ENCODE data around the gene VPS16.

VPS16 gene

DNA sequence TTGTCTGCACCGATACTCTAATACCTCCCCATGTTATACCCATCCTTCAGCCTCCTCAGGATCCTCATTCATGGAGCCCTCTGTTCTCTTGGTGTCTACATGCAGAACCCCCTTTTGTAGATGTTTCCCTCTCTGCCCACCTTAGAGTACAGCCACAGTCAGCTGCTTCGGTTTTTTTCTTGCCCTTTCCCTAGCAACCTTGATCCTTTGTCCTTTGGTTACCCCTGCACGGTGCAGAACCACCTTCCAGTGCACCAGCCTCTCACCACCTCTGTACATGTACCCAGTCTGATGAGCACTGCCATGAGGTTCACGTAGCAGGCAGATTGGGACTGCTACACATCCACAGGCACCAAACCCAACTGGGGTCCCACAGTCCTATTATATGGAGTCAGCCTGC lies 7.3 kb downstream of the VPS16 start:
- H3K27ac ChIP-seq (ENCODE audit: extremely low read depth, low read depth, low read length), result no peak overlapping the region
- no peaks in the 10 kb centered on the region for H3K9me3 ChIP-seq (ENCODE audit: control insufficient read depth, insufficient read depth, low read depth, low read length)
- CTCF ChIA-PET, result interaction anchor here (0.7 to 12.0 kb wide), 2 partner anchors 92 to 905 kb away, joined by 3 to 159 read pairs; no protein-coding TSS in a partner anchor
- TF ChIP-seq ZNF292 (tag by site-specific recombination; IDR thresholded peaks at IDR 0.05; ENCODE audit: borderline replicate concordance, low read depth) (no peak), SP7 (tag by site-specific recombination; IDR thresholded peaks at IDR 0.05) (no peak), ZBTB17 (tag by site-specific recombination; IDR thresholded peaks at IDR 0.05) (no peak), ZNF211 (tag by site-specific recombination; IDR thresholded peaks at IDR 0.05; ENCODE audit: low read depth) (no peak), ZNF366 (tag by site-specific recombination; conservative IDR thresholded peaks at IDR 0.05) (no peak), ZNF701 (tag by site-specific recombination; IDR thresholded peaks at IDR 0.05) (no peak), ZNF514 (tag by site-specific recombination; IDR thresholded peaks at IDR 0.05) (no peak), ZNF558 (tag by site-specific recombination; IDR thresholded peaks at IDR 0.05) (no peak), ZNF621 (tag by site-specific recombination; IDR thresholded peaks at IDR 0.05) (no peak), MEIS1 (CRISPR knock-in tag; IDR thresholded peaks at IDR 0.05; ENCODE audit: borderline replicate concordance) (no peak), ZNF169 (tag by site-specific recombination; IDR thresholded peaks at IDR 0.05) (no peak), ZNF174 (tag by site-specific recombination; IDR thresholded peaks at IDR 0.05) (no peak), KLF10 (tag by site-specific recombination; IDR thresholded peaks at IDR 0.05) (no peak), HOXC10 (CRISPR knock-in tag; IDR thresholded peaks at IDR 0.05) (no peak), ZNF529 (tag by site-specific recombination; IDR thresholded peaks at IDR 0.05; ENCODE audit: insufficient replicate concordance) (no peak)
- TF ChIP-seq, protein P1, sequence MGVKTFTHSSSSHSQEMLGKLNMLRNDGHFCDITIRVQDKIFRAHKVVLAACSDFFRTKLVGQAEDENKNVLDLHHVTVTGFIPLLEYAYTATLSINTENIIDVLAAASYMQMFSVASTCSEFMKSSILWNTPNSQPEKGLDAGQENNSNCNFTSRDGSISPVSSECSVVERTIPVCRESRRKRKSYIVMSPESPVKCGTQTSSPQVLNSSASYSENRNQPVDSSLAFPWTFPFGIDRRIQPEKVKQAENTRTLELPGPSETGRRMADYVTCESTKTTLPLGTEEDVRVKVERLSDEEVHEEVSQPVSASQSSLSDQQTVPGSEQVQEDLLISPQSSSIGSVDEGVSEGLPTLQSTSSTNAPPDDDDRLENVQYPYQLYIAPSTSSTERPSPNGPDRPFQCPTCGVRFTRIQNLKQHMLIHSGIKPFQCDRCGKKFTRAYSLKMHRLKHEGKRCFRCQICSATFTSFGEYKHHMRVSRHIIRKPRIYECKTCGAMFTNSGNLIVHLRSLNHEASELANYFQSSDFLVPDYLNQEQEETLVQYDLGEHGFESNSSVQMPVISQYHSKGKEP (tag by site-specific recombination; IDR thresholded peaks at IDR 0.05), result no peak
- TF ChIP-seq, protein P2, sequence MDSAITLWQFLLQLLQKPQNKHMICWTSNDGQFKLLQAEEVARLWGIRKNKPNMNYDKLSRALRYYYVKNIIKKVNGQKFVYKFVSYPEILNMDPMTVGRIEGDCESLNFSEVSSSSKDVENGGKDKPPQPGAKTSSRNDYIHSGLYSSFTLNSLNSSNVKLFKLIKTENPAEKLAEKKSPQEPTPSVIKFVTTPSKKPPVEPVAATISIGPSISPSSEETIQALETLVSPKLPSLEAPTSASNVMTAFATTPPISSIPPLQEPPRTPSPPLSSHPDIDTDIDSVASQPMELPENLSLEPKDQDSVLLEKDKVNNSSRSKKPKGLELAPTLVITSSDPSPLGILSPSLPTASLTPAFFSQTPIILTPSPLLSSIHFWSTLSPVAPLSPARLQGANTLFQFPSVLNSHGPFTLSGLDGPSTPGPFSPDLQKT (IDR thresholded peaks at IDR 0.05; ENCODE audit: borderline replicate concordance, low read depth, low read length), result no peak
- TF ChIP-seq, protein P3, sequence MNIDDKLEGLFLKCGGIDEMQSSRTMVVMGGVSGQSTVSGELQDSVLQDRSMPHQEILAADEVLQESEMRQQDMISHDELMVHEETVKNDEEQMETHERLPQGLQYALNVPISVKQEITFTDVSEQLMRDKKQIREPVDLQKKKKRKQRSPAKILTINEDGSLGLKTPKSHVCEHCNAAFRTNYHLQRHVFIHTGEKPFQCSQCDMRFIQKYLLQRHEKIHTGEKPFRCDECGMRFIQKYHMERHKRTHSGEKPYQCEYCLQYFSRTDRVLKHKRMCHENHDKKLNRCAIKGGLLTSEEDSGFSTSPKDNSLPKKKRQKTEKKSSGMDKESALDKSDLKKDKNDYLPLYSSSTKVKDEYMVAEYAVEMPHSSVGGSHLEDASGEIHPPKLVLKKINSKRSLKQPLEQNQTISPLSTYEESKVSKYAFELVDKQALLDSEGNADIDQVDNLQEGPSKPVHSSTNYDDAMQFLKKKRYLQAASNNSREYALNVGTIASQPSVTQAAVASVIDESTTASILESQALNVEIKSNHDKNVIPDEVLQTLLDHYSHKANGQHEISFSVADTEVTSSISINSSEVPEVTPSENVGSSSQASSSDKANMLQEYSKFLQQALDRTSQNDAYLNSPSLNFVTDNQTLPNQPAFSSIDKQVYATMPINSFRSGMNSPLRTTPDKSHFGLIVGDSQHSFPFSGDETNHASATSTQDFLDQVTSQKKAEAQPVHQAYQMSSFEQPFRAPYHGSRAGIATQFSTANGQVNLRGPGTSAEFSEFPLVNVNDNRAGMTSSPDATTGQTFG (tag by site-specific recombination; IDR thresholded peaks at IDR 0.05; ENCODE audit: borderline replicate concordance), result no peak
- TF ChIP-seq, protein P4, sequence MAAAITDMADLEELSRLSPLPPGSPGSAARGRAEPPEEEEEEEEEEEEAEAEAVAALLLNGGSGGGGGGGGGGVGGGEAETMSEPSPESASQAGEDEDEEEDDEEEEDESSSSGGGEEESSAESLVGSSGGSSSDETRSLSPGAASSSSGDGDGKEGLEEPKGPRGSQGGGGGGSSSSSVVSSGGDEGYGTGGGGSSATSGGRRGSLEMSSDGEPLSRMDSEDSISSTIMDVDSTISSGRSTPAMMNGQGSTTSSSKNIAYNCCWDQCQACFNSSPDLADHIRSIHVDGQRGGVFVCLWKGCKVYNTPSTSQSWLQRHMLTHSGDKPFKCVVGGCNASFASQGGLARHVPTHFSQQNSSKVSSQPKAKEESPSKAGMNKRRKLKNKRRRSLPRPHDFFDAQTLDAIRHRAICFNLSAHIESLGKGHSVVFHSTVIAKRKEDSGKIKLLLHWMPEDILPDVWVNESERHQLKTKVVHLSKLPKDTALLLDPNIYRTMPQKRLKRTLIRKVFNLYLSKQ (tag by site-specific recombination; IDR thresholded peaks at IDR 0.05; ENCODE audit: borderline replicate concordance), result no peak
- H3K4me1 ChIP-seq (ENCODE audit: control insufficient read depth, insufficient read depth, low read length), result no peaks in the 10 kb centered on the region
- no peak overlapping the region for H3K4me3 ChIP-seq (ENCODE audit: low read depth, low read length)
- H3K36me3 ChIP-seq (ENCODE audit: control insufficient read depth in 2 of 2, insufficient read depth in 1 of 2, low read length in 2 of 2), result peaks cover 0 to 9% of the 10 kb centered on the region in 2 experiments; a peak in 2 of 3 replicates
- POLR2A ChIA-PET, result no interaction called here

DNA sequence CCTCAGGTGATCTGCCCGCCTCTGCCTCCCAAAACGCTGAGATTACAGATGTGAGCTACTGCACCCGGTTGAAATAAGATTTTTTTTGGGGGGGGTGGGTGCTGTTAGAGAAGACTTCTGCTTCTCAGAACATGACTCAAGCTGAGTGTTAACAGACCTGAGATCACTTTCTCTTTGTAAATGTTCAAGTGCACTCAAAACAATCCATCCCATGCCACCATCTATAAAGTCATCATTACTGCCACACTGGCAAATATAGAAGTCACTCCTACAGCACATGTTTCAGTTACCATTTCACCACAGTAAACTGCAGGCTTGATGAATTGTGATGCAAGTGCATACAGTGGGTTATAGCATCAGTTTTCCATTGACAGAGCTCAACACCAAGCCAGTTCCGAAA lies 9.0 kb downstream of the VPS16 start:
- Histone ChIP-seq H3K9me3 (ENCODE audit: control insufficient read depth, insufficient read depth, low read depth, low read length) (no peaks in the 10 kb centered on the region), H3K4me3 (ENCODE audit: low read depth, low read length) (no peak overlapping the region), H3K36me3 (ENCODE audit: control insufficient read depth in 2 of 2, insufficient read depth in 1 of 2, low read length in 2 of 2) (peaks cover 0 to 6% of the 10 kb centered on the region in 2 experiments; a peak in 2 of 3 replicates), H3K27ac (ENCODE audit: extremely low read depth, low read depth, low read length) (no peak overlapping the region), H3K4me1 (ENCODE audit: control insufficient read depth, insufficient read depth, low read length) (no peaks in the 10 kb centered on the region)
- ChIA-PET CTCF (interaction anchor here (0.6 to 12.0 kb wide), 5 partner anchors 93 to 164 kb away, joined by 3 to 159 read pairs (median 3); no protein-coding TSS in a partner anchor), POLR2A (no interaction called here)
- TF ChIP-seq BCL11B (tag by site-specific recombination; IDR thresholded peaks at IDR 0.05; ENCODE audit: low read depth), result no peak
- TF ChIP-seq EGR2 (tag by site-specific recombination; IDR thresholded peaks at IDR 0.05; ENCODE audit: low read depth), result no peak
- TF ChIP-seq ZNF785 (tag by site-specific recombination; IDR thresholded peaks at IDR 0.05), result no peak
- no peak for TF ChIP-seq OSR2 (tag by site-specific recombination; IDR thresholded peaks at IDR 0.05)
- TF ChIP-seq BCL11A (tag by site-specific recombination; IDR thresholded peaks at IDR 0.05; ENCODE audit: low read depth), result no peak
- TF ChIP-seq, protein P5, sequence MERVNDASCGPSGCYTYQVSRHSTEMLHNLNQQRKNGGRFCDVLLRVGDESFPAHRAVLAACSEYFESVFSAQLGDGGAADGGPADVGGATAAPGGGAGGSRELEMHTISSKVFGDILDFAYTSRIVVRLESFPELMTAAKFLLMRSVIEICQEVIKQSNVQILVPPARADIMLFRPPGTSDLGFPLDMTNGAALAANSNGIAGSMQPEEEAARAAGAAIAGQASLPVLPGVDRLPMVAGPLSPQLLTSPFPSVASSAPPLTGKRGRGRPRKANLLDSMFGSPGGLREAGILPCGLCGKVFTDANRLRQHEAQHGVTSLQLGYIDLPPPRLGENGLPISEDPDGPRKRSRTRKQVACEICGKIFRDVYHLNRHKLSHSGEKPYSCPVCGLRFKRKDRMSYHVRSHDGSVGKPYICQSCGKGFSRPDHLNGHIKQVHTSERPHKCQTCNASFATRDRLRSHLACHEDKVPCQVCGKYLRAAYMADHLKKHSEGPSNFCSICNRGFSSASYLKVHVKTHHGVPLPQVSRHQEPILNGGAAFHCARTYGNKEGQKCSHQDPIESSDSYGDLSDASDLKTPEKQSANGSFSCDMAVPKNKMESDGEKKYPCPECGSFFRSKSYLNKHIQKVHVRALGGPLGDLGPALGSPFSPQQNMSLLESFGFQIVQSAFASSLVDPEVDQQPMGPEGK (tag by site-specific recombination; IDR thresholded peaks at IDR 0.05), result no peak
- TF ChIP-seq ZNF658 (tag by site-specific recombination; IDR thresholded peaks at IDR 0.05), result no peak
- TF ChIP-seq ZNF558 (tag by site-specific recombination; IDR thresholded peaks at IDR 0.05), result no peak
- TF ChIP-seq MEIS1 (CRISPR knock-in tag; IDR thresholded peaks at IDR 0.05; ENCODE audit: borderline replicate concordance), result no peak
